CD14-positive monocyte (primary cell): ENCODE results near the gene NDUFB11. TPM values are rescaled to one million over a fixed set of nuclear protein-coding genes. Genes with fewer than 3 reads are reported as not detected.

Experiments
- DNase-seq, 3 donors: peaks; one replicate each; pipeline ENCODE4 v3.0.0-alpha.2; 2011 to 2022
- H2AFZ ChIP-seq: 2 replicates; pipeline ENCODE4 v1.6.0; 2012; ENCODE audit warnings: mild to moderate bottlenecking, low read depth, low read length, inconsistent platforms; ENCODE audit not compliant: insufficient read depth, poor library complexity, severe bottlenecking
- H3K27ac ChIP-seq, 2 donors: 1 replicate in 1 of 2; 2 replicates in 1 of 2; pipeline ENCODE4 v1.5.1; 2012 to 2013; ENCODE audit warnings: low read length in 2 of 2, control low read depth in 1 of 2, inconsistent platforms in 1 of 2, low read depth in 1 of 2, mild to moderate bottlenecking in 1 of 2
- H3K27me3 ChIP-seq, 2 donors: one replicate each; pipeline versions ENCODE4 v1.6.0 to v1.6.1; 2011 to 2013; ENCODE audit warnings: low read length in 2 of 2; ENCODE audit not compliant: control insufficient read depth in 2 of 2, insufficient read depth in 2 of 2
- H3K36me3 ChIP-seq, 2 donors: replicated peaks in 1 of 2; 1 replicate in 1 of 2; 2 replicates in 1 of 2; pipeline versions ENCODE4 v1.5.1 to v1.6.1; 2012 to 2013; ENCODE audit warnings: low read length in 2 of 2, control low read depth in 1 of 2, inconsistent platforms in 1 of 2, mild to moderate bottlenecking in 1 of 2; ENCODE audit not compliant: insufficient read depth in 2 of 2, control insufficient read depth in 1 of 2
- H3K4me1 ChIP-seq, 2 donors: 1 replicate in 1 of 2; 2 replicates in 1 of 2; pipeline versions ENCODE4 v1.5.1 to v1.6.1; 2012 to 2013; ENCODE audit warnings: low read length in 2 of 2, control low read depth in 1 of 2, inconsistent platforms in 1 of 2, mild to moderate bottlenecking in 1 of 2, moderate library complexity in 1 of 2; ENCODE audit not compliant: insufficient read depth in 2 of 2, control insufficient read depth in 1 of 2
- H3K4me2 ChIP-seq: replicated peaks from 2 replicates; pipeline ENCODE3; 2012; ENCODE audit warnings: low read length, moderate library complexity, mild to moderate bottlenecking; ENCODE audit not compliant: poor library complexity, severe bottlenecking; ENCODE audit errors: extremely low read depth
- H3K4me3 ChIP-seq, 3 experiments: fragments of 200-600 bp in 1 of 3; sonication (generic) in 1 of 3; replicated peaks in 1 of 3; 1 replicate in 2 of 3; 2 replicates in 1 of 3; pipeline ENCODE4 v1.5.1; 2011 to 2013; ENCODE audit warnings: low read length in 3 of 3, mild to moderate bottlenecking in 3 of 3, control low read depth in 2 of 3, low read depth in 2 of 3, inconsistent platforms in 1 of 3, moderate library complexity in 1 of 3
- H3K79me2 ChIP-seq: 2 replicates; pipeline ENCODE4 v1.6.0; 2012; ENCODE audit warnings: mild to moderate bottlenecking, control low read depth, inconsistent platforms, low read length, moderate library complexity; ENCODE audit not compliant: insufficient read depth
- H3K9ac ChIP-seq: 2 replicates; pipeline ENCODE4 v1.6.0; 2017; ENCODE audit warnings: low read length, mild to moderate bottlenecking; ENCODE audit not compliant: insufficient read depth, poor library complexity, severe bottlenecking
- H3K9me3 ChIP-seq, 2 donors: replicated peaks in 1 of 2; 1 replicate in 1 of 2; 2 replicates in 1 of 2; pipeline versions ENCODE4 v1.5.1 to v1.6.1; 2012 to 2013; ENCODE audit warnings: low read length in 2 of 2, control low read depth in 1 of 2; ENCODE audit not compliant: control insufficient read depth in 1 of 2, insufficient read depth in 1 of 2
- H4K20me1 ChIP-seq: 2 replicates; pipeline ENCODE4 v1.6.0; 2012; ENCODE audit warnings: mild to moderate bottlenecking, low read length, control low read depth, moderate library complexity; ENCODE audit not compliant: insufficient read depth
- H3K27ac Mint-ChIP-seq, 7 donors: one replicate each; pipeline ENCODE4 v1.8.0; 2020; ENCODE audit warnings: mild to moderate bottlenecking in 7 of 7, mixed read lengths in 7 of 7, moderate library complexity in 6 of 7, inconsistent platforms in 2 of 7
- H3K27me3 Mint-ChIP-seq, 3 donors: one replicate each; pipeline ENCODE4 v1.8.0; 2021 to 2022; ENCODE audit warnings: low read depth in 3 of 3, mild to moderate bottlenecking in 3 of 3, mixed read lengths in 3 of 3, moderate library complexity in 3 of 3, inconsistent platforms in 1 of 3
- H3K36me3 Mint-ChIP-seq, 2 donors: one replicate each; pipeline ENCODE4 v1.8.0; 2020; ENCODE audit warnings: mixed read lengths in 2 of 2, inconsistent platforms in 1 of 2, mild to moderate bottlenecking in 1 of 2
- H3K4me1 Mint-ChIP-seq: one replicate; pipeline ENCODE4 v1.8.0; 2020; ENCODE audit warnings: mild to moderate bottlenecking, mixed read lengths
- H3K4me3 Mint-ChIP-seq, 2 donors: one replicate each; pipeline ENCODE4 v1.8.0; 2020; ENCODE audit warnings: mild to moderate bottlenecking in 2 of 2, mixed read lengths in 2 of 2, moderate library complexity in 1 of 2
- H3K9me3 Mint-ChIP-seq, 7 donors: one replicate each; pipeline ENCODE4 v1.8.0; 2020 to 2022; ENCODE audit warnings: mixed read lengths in 7 of 7, mild to moderate bottlenecking in 6 of 7, moderate library complexity in 6 of 7, inconsistent platforms in 2 of 7
- CTCF ChIP-seq: fragments of 200-600 bp; IDR thresholded peaks from one replicate; pipeline ENCODE4 v1.8.0; 2022; ENCODE audit warnings: antibody characterized with exemption, mild to moderate bottlenecking
- WGBS: methylation state at CpG from one replicate; pipeline ENCODE4 v1.1.5; 2013; ENCODE audit warnings: missing lambda C conversion rate; ENCODE audit not compliant: insufficient coverage; 5-methylcytosine and 5-hydroxymethylcytosine counted together
- intact Hi-C, 2 donors: fragments of 100-400 bp; cut with micrococcal nuclease; formaldehyde crosslinking; loops; one replicate each; pipeline versions ENCODE4 v1.15.0 to v1.15.1; 2023
- polyA plus RNA-seq, 3 donors: library from polyadenylated mRNA; depleted of rRNA in 1 of 3; unstranded in 2 of 3; stranded (reverse) in 1 of 3; fragments of 300-500 nt in 2 of 3; fragments of >200 nt in 1 of 3; fragmentation: Illumina TruSeq in 2 of 3; gene quantifications; 1 replicate in 2 of 3; 2 replicates in 1 of 3; pipeline ENCODE4 v1.2.3, GENCODE V29; 2012 to 2021

The NDUFB11 gene
- polyA plus RNA-seq, 3 donors, result 35.2 to 139 (median 104) TPM

- peaks cover 0 to 4% (median 0%) of the 10 kb centered on the region in 7 donors for H3K9me3 Mint-ChIP-seq
- no peak for TF ChIP-seq CTCF
- no peak overlapping the region for H2AFZ ChIP-seq
- no peak overlapping the region for H3K4me3 Mint-ChIP-seq
- peaks cover 10% of the 10 kb centered on the region for H4K20me1 ChIP-seq
- no peaks in the 10 kb centered on the region for H3K79me2 ChIP-seq
- no peaks in the 10 kb centered on the region for H3K9me3 ChIP-seq
- no peak for DNase-seq
- H3K4me1 Mint-ChIP-seq, result no peaks in the 10 kb centered on the region
- intact Hi-C loops, result no loop called here
- H3K36me3 ChIP-seq, result peaks cover 72 to 90% of the 10 kb centered on the region in 2 donors
- H3K27ac ChIP-seq, result no peak overlapping the region
- WGBS, result 100% methylated on average over 3 of the region's 8 CpGs
- H3K27me3 Mint-ChIP-seq, result peaks cover 0 to 48% (median 1%) of the 10 kb centered on the region in 3 donors
- peaks cover 66 to 85% of the 10 kb centered on the region in 2 donors for H3K36me3 Mint-ChIP-seq
- H3K27ac Mint-ChIP-seq, result peak overlapping the region in 1 of 7 donors; percentile 58
- no peak overlapping the region for H3K9ac ChIP-seq
- no peak overlapping the region for H3K4me2 ChIP-seq
- H3K27me3 ChIP-seq, result no peaks in the 10 kb centered on the region
- no peak overlapping the region for H3K4me3 ChIP-seq
- H3K4me1 ChIP-seq, result no peaks in the 10 kb centered on the region
These were observed 35.8 kb upstream of the NDUFB11 start for GRCh38 chrX:47180346-47180745.

- TF ChIP-seq CTCF, result no peak
These were observed 35.4 kb upstream of the NDUFB11 start for GRCh38 chrX:47179928-47180255.

More at GRCh38 chrX:47179928-47180255, 35.4 kb upstream of the NDUFB11 start:
- DNase-seq, result no peak
- H3K9me3 ChIP-seq, result no peaks in the 10 kb centered on the region
- no peaks in the 10 kb centered on the region for H3K4me1 Mint-ChIP-seq
- H2AFZ ChIP-seq, result no peak overlapping the region
- H3K36me3 ChIP-seq, result peaks cover 70 to 90% of the 10 kb centered on the region in 2 donors
- H3K4me3 ChIP-seq, result no peak overlapping the region
- H4K20me1 ChIP-seq, result peaks cover 10% of the 10 kb centered on the region
- no peak overlapping the region for H3K4me3 Mint-ChIP-seq
- no peaks in the 10 kb centered on the region for H3K27me3 ChIP-seq
- H3K4me2 ChIP-seq, result no peak overlapping the region
- peaks cover 66 to 85% of the 10 kb centered on the region in 2 donors for H3K36me3 Mint-ChIP-seq
- no peaks in the 10 kb centered on the region for H3K4me1 ChIP-seq
- H3K27me3 Mint-ChIP-seq, result peaks cover 0 to 50% (median 1%) of the 10 kb centered on the region in 3 donors
- 95% methylated on average over 8 of the region's 18 CpGs for WGBS
- no peaks in the 10 kb centered on the region for H3K79me2 ChIP-seq
- no peak overlapping the region for H3K27ac Mint-ChIP-seq
- intact Hi-C loops, result no loop called here
- H3K9me3 Mint-ChIP-seq, result peaks cover 0 to 4% (median 0%) of the 10 kb centered on the region in 7 donors
- no peak overlapping the region for H3K27ac ChIP-seq
- H3K9ac ChIP-seq, result no peak overlapping the region
